HEK293T (cell line): Measurements from ENCODE around the gene KCNMB3.

Experiments used
- BHLHE40 ChIP-seq: fragments of 450-650 bp; IDR thresholded peaks from 2 replicates; pipeline ENCODE4 v1.6.1; 2016; ENCODE audit warnings: mild to moderate bottlenecking, moderate library complexity, borderline replicate concordance
- FOXA1 ChIP-seq: fragments of 450-650 bp; IDR thresholded peaks from 2 replicates; pipeline ENCODE4 v1.6.1; 2016; ENCODE audit warnings: mild to moderate bottlenecking
- FOXM1 ChIP-seq: fragments of 450-650 bp; IDR thresholded peaks from 2 replicates; pipeline ENCODE4 v1.6.1; 2017; ENCODE audit warnings: mild to moderate bottlenecking, borderline replicate concordance
- SP1 ChIP-seq: fragments of 450-650 bp; IDR thresholded peaks from 2 replicates; pipeline ENCODE4 v1.6.1; 2017
- SUZ12 ChIP-seq: fragments of 450-650 bp; IDR thresholded peaks from 2 replicates; pipeline ENCODE4 v1.6.1; 2016; ENCODE audit warnings: mild to moderate bottlenecking

DNA sequence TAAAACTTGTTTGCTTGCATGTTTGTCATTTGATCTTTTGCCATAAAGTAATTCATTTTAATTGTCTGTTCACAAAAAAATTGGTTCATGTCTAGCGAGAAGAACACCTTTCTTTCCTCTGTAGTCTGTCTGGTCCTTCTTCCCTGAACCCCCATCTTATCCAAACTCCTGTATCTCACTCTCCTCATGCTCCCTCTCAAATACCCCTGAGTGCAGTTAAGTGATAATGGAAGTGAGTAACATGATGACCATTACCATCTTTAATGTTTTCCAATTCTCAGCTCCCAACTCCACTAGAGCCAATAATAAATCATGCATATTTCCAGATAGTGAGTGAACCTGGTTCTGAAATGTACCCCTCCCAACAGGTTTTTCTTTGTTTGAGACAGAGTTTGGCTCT, 14.2 kb upstream of the KCNMB3 start:
- TF ChIP-seq FOXM1 (no peak), BHLHE40 (no peak), SUZ12 (no peak), FOXA1 (no peak), SP1 (no peak)
